ENCODE results near the gene NACC2. TPM values are rescaled to one million over a fixed set of nuclear protein-coding genes. Genes with fewer than 3 reads are reported as not detected.
A peak's percentile ranks its signal among the peaks of the same experiment; 100 is the strongest.

The NACC2 gene
- total RNA-seq, 1 donor from 2014 or later, result 34.0 TPM

DNA sequence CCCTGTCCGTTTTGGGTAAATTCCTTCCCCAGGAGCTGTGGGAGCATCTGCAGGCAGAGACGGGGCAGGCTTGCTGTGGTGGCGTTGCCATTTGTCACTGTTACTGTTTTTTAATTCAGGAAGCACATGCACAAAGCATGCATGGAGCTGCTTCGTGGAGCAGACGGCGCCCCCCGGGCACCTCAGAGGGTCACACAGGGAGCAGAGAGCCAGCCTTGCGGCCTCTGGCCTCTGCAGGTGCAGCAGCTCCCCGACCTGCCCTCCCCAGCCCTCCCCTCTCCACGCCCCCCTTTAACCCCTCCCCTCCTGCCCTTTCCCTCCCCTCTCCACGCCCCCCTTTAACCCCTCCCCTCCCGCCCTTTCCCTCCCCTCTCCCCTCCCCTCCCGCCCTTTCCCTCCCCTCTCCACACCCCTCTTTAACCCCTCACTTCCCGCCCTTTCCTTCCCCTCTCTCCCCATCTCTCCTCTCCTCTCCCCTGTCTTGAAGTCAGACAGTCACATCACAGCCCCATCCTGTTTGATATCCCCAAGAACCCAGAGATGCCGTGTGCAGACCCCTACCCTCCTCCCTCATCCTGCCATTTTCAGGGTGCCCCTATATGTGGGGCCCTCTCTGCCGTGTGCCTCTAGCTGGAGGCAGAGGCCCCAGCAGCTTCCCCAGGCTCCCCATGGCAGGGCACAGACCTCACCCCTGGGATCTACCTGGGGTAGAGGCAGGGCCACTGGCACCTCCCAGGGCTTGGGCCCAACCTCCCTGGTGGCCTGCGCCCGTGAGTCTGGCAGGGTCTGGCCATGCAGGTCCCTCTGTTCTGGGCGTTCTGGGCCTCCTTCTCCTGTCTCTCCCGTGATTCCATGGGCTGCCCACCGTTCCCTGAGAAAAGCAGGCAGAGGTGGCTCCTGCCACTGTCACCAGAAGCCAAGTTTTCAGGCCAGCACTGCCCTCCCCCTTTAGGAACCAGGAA is 104.3 kb downstream of the NACC2 start:
- Histone ChIP-seq H3K9ac (ENCODE audit: low read length) (no peak overlapping the region), H3K27ac (ENCODE audit: low read depth, low read length) (no peak overlapping the region), H3K9me3 (ENCODE audit: insufficient read depth, low read depth, low read length) (no peaks in the 10 kb centered on the region), H4K20me1 (ENCODE audit: insufficient read depth, low read length) (no peaks in the 10 kb centered on the region), H3K4me1 (ENCODE audit: insufficient read depth, low read length) (peaks cover 14% of the 10 kb centered on the region), H3K27me3 (ENCODE audit: insufficient read depth, low read length) (peaks cover 2% of the 10 kb centered on the region), H3K36me3 (ENCODE audit: insufficient read depth, low read length) (no peaks in the 10 kb centered on the region), H3K79me2 (ENCODE audit: insufficient read depth, low read length) (no peaks in the 10 kb centered on the region), H3K4me3 (ENCODE audit: insufficient read depth, low read depth, low read length) (no peak overlapping the region), H3K4me2 (ENCODE audit: low read length) (no peak overlapping the region), H2AFZ (ENCODE audit: low read depth, low read length) (no peak overlapping the region)
- Mint-ChIP-seq H3K27me3 (ENCODE audit: low read depth, unreplicated experiment) (no peaks in the 10 kb centered on the region), H3K27ac (ENCODE audit: unreplicated experiment) (no peak overlapping the region), H3K4me1 (ENCODE audit: low read depth, unreplicated experiment) (no peaks in the 10 kb centered on the region), H3K4me3 (ENCODE audit: unreplicated experiment) (no peak overlapping the region), H3K9me3 (ENCODE audit: unreplicated experiment) (no peaks in the 10 kb centered on the region), H3K36me3 (ENCODE audit: low read depth, unreplicated experiment) (no peaks in the 10 kb centered on the region)
- TF ChIP-seq, protein P1, sequence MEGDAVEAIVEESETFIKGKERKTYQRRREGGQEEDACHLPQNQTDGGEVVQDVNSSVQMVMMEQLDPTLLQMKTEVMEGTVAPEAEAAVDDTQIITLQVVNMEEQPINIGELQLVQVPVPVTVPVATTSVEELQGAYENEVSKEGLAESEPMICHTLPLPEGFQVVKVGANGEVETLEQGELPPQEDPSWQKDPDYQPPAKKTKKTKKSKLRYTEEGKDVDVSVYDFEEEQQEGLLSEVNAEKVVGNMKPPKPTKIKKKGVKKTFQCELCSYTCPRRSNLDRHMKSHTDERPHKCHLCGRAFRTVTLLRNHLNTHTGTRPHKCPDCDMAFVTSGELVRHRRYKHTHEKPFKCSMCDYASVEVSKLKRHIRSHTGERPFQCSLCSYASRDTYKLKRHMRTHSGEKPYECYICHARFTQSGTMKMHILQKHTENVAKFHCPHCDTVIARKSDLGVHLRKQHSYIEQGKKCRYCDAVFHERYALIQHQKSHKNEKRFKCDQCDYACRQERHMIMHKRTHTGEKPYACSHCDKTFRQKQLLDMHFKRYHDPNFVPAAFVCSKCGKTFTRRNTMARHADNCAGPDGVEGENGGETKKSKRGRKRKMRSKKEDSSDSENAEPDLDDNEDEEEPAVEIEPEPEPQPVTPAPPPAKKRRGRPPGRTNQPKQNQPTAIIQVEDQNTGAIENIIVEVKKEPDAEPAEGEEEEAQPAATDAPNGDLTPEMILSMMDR (IDR thresholded peaks at IDR 0.05; ENCODE audit: insufficient read depth, low read depth, low read length), result no peak
- no peak for TF ChIP-seq EZH2 (IDR thresholded peaks at IDR 0.05; ENCODE audit: insufficient read depth, low read length)
- FAIRE-seq (no peak), DNase-seq (ENCODE audit: low read depth) (peak; percentile 48)

DNA sequence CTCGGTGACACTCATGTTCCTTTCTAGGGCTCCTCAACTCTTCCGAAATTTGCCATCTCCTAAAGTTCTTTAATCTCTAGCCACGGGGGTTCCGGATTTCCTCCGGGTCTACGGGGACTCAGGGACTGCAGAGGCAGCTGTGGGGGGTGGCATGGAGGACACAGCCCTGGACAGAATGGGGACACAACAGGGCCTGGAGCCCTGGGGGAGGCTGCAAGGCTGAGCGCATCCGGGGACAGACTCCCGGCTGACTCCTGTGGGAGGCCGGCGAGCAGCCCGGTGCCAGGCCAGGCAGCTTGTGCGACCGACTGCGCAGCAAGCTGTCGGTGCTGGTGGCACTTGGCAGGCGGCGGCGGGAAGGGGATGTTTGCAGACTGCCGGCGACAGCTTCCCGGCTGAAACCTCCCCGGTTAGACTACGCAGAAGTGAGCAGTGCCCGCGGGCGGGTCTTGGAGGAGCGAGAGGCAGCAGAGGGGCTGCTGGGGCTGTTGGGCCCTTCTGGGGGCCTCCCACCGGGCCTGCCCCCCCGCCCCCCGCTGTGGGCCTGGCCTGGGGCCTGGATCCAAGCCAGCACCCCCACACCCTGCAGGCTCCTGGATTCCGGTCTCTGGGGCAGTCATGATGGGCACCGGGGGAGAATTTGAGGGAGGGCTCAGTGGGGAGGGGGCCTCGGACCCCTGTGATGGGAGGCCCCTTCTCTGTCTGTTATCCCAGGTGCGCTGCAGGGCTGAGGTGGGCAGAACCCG is 105.2 kb downstream of the NACC2 start:
- Histone ChIP-seq H3K9ac (ENCODE audit: low read length) (no peak overlapping the region), H3K36me3 (ENCODE audit: insufficient read depth, low read length) (no peaks in the 10 kb centered on the region), H3K4me2 (ENCODE audit: low read length) (no peak overlapping the region), H3K4me3 (ENCODE audit: insufficient read depth, low read depth, low read length) (no peak overlapping the region), H2AFZ (ENCODE audit: low read depth, low read length) (no peak overlapping the region), H3K27me3 (ENCODE audit: insufficient read depth, low read length) (peaks cover 2% of the 10 kb centered on the region), H3K27ac (ENCODE audit: low read depth, low read length) (no peak overlapping the region), H3K4me1 (ENCODE audit: insufficient read depth, low read length) (peaks cover 14% of the 10 kb centered on the region), H3K9me3 (ENCODE audit: insufficient read depth, low read depth, low read length) (no peaks in the 10 kb centered on the region), H4K20me1 (ENCODE audit: insufficient read depth, low read length) (no peaks in the 10 kb centered on the region), H3K79me2 (ENCODE audit: insufficient read depth, low read length) (no peaks in the 10 kb centered on the region)
- TF ChIP-seq EZH2 (IDR thresholded peaks at IDR 0.05; ENCODE audit: insufficient read depth, low read length), result no peak
- TF ChIP-seq, protein P1 (IDR thresholded peaks at IDR 0.05; ENCODE audit: insufficient read depth, low read depth, low read length), result no peak
- Mint-ChIP-seq H3K9me3 (ENCODE audit: unreplicated experiment) (no peaks in the 10 kb centered on the region), H3K4me1 (ENCODE audit: low read depth, unreplicated experiment) (no peaks in the 10 kb centered on the region), H3K4me3 (ENCODE audit: unreplicated experiment) (no peak overlapping the region), H3K36me3 (ENCODE audit: low read depth, unreplicated experiment) (no peaks in the 10 kb centered on the region), H3K27ac (ENCODE audit: unreplicated experiment) (no peak overlapping the region), H3K27me3 (ENCODE audit: low read depth, unreplicated experiment) (peaks cover under 1% of the 10 kb centered on the region)
- no peak for DNase-seq (ENCODE audit: low read depth)
- no peak for FAIRE-seq

Data from astrocyte (in vitro differentiated cells and primary cell).